BJ (cell line): Measurements from ENCODE around the gene PHLPP1. TPM values are rescaled to one million over a fixed set of nuclear protein-coding genes. Genes with fewer than 3 reads are reported as not detected.

Experiments used
- CTCF ChIA-PET: fragments of 350-600 bp; formaldehyde crosslinking; extraction: SDS; loops from one replicate; lab custom pipeline; 2021; ENCODE audit warnings: antibody characterized with exemption, inconsistent platforms; lab: Yijun Ruan, JAX
- POLR2A ChIA-PET: fragments of 300-600 bp; sonication (Branson Sonifier 250); formaldehyde crosslinking; extraction: SDS; loops from one replicate; lab custom pipeline; 2021; ENCODE audit warnings: antibody characterized with exemption; lab: Charles Lee
- DNase-seq: peaks from one replicate; pipeline ENCODE4 v3.0.0-alpha.2; 2011; ENCODE audit warnings: low read depth
- H3K27me3 ChIP-seq: 2 replicates; pipeline ENCODE4 v1.6.0; 2011; ENCODE audit warnings: low read length; ENCODE audit not compliant: control insufficient read depth, insufficient read depth
- H3K36me3 ChIP-seq: 2 replicates; pipeline ENCODE4 v1.5.1; 2011; ENCODE audit warnings: low read length; ENCODE audit not compliant: control insufficient read depth, insufficient read depth
- H3K4me3 ChIP-seq: 2 replicates; pipeline ENCODE4 v1.5.1; 2011; ENCODE audit warnings: low read depth, mild to moderate bottlenecking, control low read depth, low read length
- polyA plus RNA-seq: library from polyadenylated mRNA; depleted of rRNA; stranded (reverse); fragments of >200 nt; gene quantifications from 2 replicates; pipeline ENCODE4 v1.2.3, GENCODE V29; 2011
- TF ChIP-seq, protein P1 (sequence below): IDR thresholded peaks from 2 replicates; pipeline ENCODE4 v1.5.1; 2011; ENCODE audit warnings: low read depth, mild to moderate bottlenecking, control low read depth, inconsistent platforms, low read length, moderate library complexity; ENCODE audit not compliant: insufficient read depth

The PHLPP1 gene
- polyA plus RNA-seq, 1 experiment: 4.0 TPM

- no peak for DNase-seq
- H3K4me3 ChIP-seq: no peak overlapping the region
- TF ChIP-seq, protein P1, sequence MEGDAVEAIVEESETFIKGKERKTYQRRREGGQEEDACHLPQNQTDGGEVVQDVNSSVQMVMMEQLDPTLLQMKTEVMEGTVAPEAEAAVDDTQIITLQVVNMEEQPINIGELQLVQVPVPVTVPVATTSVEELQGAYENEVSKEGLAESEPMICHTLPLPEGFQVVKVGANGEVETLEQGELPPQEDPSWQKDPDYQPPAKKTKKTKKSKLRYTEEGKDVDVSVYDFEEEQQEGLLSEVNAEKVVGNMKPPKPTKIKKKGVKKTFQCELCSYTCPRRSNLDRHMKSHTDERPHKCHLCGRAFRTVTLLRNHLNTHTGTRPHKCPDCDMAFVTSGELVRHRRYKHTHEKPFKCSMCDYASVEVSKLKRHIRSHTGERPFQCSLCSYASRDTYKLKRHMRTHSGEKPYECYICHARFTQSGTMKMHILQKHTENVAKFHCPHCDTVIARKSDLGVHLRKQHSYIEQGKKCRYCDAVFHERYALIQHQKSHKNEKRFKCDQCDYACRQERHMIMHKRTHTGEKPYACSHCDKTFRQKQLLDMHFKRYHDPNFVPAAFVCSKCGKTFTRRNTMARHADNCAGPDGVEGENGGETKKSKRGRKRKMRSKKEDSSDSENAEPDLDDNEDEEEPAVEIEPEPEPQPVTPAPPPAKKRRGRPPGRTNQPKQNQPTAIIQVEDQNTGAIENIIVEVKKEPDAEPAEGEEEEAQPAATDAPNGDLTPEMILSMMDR: no peak
- ChIA-PET CTCF (interaction anchor here (0.6 to 1.9 kb wide), 2 partner anchors 8 to 413 kb away, joined by 4 to 13 read pairs; no protein-coding TSS in a partner anchor), POLR2A (no interaction called here)
- H3K36me3 ChIP-seq: peaks cover 1% of the 10 kb centered on the region; the same call in 1 of the 2 replicates
- no peaks in the 10 kb centered on the region for H3K27me3 ChIP-seq
Measured at GRCh38 chr18:62974388-62974787, 259.0 kb downstream of the PHLPP1 start.

GRCh38 chr18:62974928-62975675, 259.8 kb downstream of the PHLPP1 start:
- TF ChIP-seq, protein P1: no peak
- Histone ChIP-seq H3K36me3 (peaks cover 1% of the 10 kb centered on the region; the same call in 1 of the 2 replicates), H3K4me3 (no peak overlapping the region), H3K27me3 (no peaks in the 10 kb centered on the region)
- ChIA-PET CTCF (no interaction called here), POLR2A (no interaction called here)
- no peak for DNase-seq

DNA sequence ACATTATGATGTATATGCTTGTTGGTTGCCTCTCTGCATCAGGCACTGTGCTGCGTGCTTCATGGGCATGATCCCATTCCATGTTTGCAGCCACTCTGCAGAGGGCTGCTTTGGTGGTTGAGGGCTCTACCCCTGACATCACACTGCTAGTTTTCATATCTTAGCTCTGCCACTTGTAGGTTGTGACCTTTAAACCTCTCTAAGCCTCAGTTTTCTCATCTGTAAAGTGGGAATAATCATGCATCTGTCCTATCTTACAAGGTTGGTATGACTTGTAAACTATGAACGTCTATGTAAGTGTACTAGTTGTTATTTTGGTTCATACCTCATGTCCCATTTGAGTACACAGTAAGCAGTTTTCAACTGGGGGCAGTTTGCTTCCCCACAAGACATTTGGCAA, 260.4 kb downstream of the PHLPP1 start:
- DNase-seq: no peak
- ChIA-PET CTCF (no interaction called here), POLR2A (no interaction called here)
- H3K36me3 ChIP-seq: peaks cover 1% of the 10 kb centered on the region; the same call in 1 of the 2 replicates
- no peak overlapping the region for H3K4me3 ChIP-seq
- TF ChIP-seq, protein P1: no peak
- H3K27me3 ChIP-seq: no peaks in the 10 kb centered on the region

GRCh38 chr18:62976227-62976626, 260.9 kb downstream of the PHLPP1 start:
- CTCF ChIA-PET: no interaction called here

GRCh38 chr18:62977512-62977911, 262.2 kb downstream of the PHLPP1 start:
- no peak overlapping the region for H3K4me3 ChIP-seq
- TF ChIP-seq, protein P1: no peak
- peaks cover 1% of the 10 kb centered on the region; the same call in 1 of the 2 replicates for H3K36me3 ChIP-seq
- ChIA-PET POLR2A (no interaction called here), CTCF (interaction anchor here (1.2 to 6.1 kb wide), 2 partner anchors 19 to 261 kb away, joined by 4 to 44 read pairs; partner anchors contain the start of gene PHLPP1)
- H3K27me3 ChIP-seq: no peaks in the 10 kb centered on the region
- no peak for DNase-seq

More at GRCh38 chr18:62976227-62976626, 260.9 kb downstream of the PHLPP1 start:
- TF ChIP-seq, protein P1: no peak
- POLR2A ChIA-PET: no interaction called here
- Histone ChIP-seq H3K36me3 (peaks cover 1% of the 10 kb centered on the region; the same call in 1 of the 2 replicates), H3K27me3 (no peaks in the 10 kb centered on the region), H3K4me3 (no peak overlapping the region)
- DNase-seq: no peak
